Measurements from ENCODE around the gene SYNE1. TPM values are rescaled to one million over a fixed set of nuclear protein-coding genes. Genes with fewer than 3 reads are reported as not detected.
"Not testable (repeated sequence)": the region's sequence is repeated elsewhere in the genome, so short reads cannot be mapped to it uniquely, and the experiment has no call there.

SYNE1 gene
- total and polyA plus RNA-seq, 7 donors: 6.0 to 74.6 (median 16.5) TPM

DNA sequence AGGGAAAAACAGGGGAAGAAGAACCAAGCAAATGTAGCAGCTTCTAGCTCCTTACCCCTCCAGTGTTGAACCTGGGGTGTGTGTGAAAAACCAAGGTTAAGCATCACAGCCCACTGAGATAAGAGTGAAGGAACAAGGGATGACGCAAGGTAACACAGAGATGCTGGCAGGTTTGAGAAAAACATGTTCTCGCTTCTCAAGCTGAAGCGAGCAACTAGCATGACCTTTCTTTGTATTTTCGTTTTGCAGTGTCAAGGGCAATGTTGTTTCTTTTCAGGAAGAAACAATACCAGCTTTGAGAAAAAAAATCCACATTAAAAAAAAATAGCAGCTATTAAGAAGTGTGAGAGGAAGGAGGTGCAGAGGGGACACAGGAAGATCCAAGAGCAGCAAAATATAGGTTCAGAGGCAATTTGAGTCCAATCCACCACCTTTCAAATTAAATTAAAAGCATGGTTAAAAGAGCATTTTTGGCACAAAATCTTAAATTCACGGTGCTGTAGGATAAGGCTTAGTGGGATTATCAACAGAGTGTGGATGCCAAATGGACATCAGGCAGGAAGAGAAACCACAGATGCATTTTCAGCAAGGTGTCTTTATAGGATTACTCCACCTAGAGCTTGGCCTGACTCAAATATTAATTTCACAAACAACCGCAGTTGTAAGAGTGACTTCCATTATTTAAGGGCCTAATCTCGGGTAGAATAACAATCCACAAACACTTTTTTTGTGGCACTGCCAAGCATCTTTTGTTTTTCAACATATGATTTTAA lies 70.9 kb downstream of the SYNE1 start:
- no peak for DNase-seq
- Histone ChIP-seq H3K4me3 (no peak overlapping the region), H3K27ac (no peak overlapping the region), H3K4me1 (no peaks in the 10 kb centered on the region), H3K9me3 (no peaks in the 10 kb centered on the region), H3K36me3 (ENCODE audit: insufficient read depth in 1 of 2, low read depth in 1 of 2) (no peaks in the 10 kb centered on the region), H3K27me3 (ENCODE audit: insufficient read depth in 3 of 3, low read length in 2 of 3) (no peaks in the 10 kb centered on the region)
- TF ChIP-seq, protein P1, sequence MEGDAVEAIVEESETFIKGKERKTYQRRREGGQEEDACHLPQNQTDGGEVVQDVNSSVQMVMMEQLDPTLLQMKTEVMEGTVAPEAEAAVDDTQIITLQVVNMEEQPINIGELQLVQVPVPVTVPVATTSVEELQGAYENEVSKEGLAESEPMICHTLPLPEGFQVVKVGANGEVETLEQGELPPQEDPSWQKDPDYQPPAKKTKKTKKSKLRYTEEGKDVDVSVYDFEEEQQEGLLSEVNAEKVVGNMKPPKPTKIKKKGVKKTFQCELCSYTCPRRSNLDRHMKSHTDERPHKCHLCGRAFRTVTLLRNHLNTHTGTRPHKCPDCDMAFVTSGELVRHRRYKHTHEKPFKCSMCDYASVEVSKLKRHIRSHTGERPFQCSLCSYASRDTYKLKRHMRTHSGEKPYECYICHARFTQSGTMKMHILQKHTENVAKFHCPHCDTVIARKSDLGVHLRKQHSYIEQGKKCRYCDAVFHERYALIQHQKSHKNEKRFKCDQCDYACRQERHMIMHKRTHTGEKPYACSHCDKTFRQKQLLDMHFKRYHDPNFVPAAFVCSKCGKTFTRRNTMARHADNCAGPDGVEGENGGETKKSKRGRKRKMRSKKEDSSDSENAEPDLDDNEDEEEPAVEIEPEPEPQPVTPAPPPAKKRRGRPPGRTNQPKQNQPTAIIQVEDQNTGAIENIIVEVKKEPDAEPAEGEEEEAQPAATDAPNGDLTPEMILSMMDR (IDR thresholded peaks at IDR 0.05): no peak
- no peak for ATAC-seq
- intact Hi-C loops (cut with DNase I): no loop called here
- WGBS, 3 donors: 33 to 38% (median 38%) methylated on average over 7 of the region's 7 CpGs

DNA sequence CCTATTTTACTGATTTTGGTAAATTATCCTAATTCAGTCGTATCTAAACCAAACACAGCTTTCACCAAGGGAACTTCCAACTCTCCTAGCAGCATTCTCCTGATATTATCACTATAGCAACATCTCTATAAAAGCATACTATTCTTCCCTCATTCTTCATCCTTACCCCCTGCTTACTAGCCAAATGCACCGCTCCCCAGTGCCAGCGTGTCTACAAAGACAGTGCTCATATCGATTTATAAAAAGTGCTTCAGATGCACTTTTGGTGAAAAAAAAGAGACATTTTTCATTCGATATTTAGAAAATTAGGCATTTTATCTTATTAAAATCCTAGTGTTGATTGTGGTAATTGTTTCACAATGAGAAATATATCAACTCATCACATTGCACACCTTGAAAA lies 74.0 kb downstream of the SYNE1 start:
- H3K4me3 ChIP-seq: no peak overlapping the region
- ATAC-seq (no peak), DNase-seq (no peak)
- no peaks in the 10 kb centered on the region for H3K9me3 ChIP-seq
- no peaks in the 10 kb centered on the region for H3K36me3 ChIP-seq (ENCODE audit: insufficient read depth in 1 of 2, low read depth in 1 of 2)
- TF ChIP-seq, protein P1 (IDR thresholded peaks at IDR 0.05): no peak
- no peaks in the 10 kb centered on the region for H3K27me3 ChIP-seq (ENCODE audit: insufficient read depth in 3 of 3, low read length in 2 of 3)
- intact Hi-C loops (cut with DNase I): no loop called here
- WGBS, 3 donors: 85 to 89% (median 87%) methylated on average over 5 of the region's 5 CpGs
- H3K27ac ChIP-seq: no peak overlapping the region
- no peaks in the 10 kb centered on the region for H3K4me1 ChIP-seq

DNA sequence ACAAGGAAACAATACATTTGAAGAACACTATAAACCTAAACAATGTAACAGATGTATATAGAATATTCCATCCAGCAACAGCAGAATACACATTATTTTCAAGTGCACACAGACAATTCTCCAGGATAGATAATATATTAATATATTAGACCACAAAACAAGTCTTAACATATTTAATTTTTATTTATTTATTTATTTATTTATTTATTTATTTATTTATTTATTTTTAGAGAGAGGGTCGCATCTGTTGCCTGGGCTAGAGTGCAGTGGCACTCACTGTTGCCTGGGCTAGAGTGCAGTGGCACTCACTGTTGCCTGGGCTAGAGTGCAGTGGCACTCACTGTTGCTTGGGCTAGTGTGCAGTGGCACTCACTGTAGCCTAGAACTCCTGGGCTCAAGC lies 78.4 kb downstream of the SYNE1 start:
- H3K27me3 ChIP-seq (ENCODE audit: insufficient read depth in 3 of 3, low read length in 2 of 3); ATAC-seq; H3K4me1 ChIP-seq; H3K36me3 ChIP-seq (ENCODE audit: insufficient read depth in 1 of 2, low read depth in 1 of 2); H3K9me3 ChIP-seq; H3K27ac ChIP-seq; DNase-seq; H3K4me3 ChIP-seq: not testable (repeated sequence)
- WGBS, 3 donors: 88 to 98% (median 90%) methylated on average over 1 of the region's 1 CpG
- intact Hi-C loops (cut with DNase I): loop anchor here (10.0 kb wide), 3 partner anchors 86 to 386 kb away; no protein-coding TSS in a partner anchor

DNA sequence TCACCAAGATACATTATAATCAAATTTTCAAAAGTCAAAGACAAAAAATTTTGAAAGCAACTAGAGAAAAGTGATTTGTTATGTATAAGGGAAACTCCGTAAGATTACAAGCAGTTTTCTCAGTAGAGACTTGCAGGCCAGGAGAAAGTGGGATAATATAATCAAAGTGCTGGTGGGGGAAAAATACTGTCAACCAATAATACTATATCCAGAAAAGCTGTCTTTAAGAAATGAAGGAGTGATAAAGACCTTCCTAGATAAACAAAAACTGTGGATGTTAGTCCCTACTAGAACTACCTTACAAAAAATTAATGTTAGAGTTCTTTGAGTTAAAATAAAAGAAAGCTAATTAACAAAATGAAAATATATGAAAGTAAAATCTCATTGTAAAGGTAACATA lies 79.7 kb downstream of the SYNE1 start:
- Histone ChIP-seq H3K27ac (no peak overlapping the region), H3K36me3 (ENCODE audit: insufficient read depth in 1 of 2, low read depth in 1 of 2) (no peaks in the 10 kb centered on the region), H3K4me3 (no peak overlapping the region), H3K27me3 (ENCODE audit: insufficient read depth in 3 of 3, low read length in 2 of 3) (no peaks in the 10 kb centered on the region), H3K9me3 (peaks cover 5% of the 10 kb centered on the region), H3K4me1 (no peaks in the 10 kb centered on the region)
- ATAC-seq (no peak), DNase-seq (no peak)
- WGBS, 3 donors: 92 to 96% (median 94%) methylated on average over 1 of the region's 1 CpG
- intact Hi-C loops (cut with DNase I): loop anchor here (10.0 kb wide), 3 partner anchors 87 to 387 kb away; no protein-coding TSS in a partner anchor
- TF ChIP-seq, protein P1 (IDR thresholded peaks at IDR 0.05): no peak

- peaks cover 5% of the 10 kb centered on the region for H3K9me3 ChIP-seq
- no peak for DNase-seq
- no peaks in the 10 kb centered on the region for H3K36me3 ChIP-seq (ENCODE audit: insufficient read depth in 1 of 2, low read depth in 1 of 2)
- TF ChIP-seq, protein P1 (IDR thresholded peaks at IDR 0.05): no peak
- ATAC-seq: no peak
- no peak overlapping the region for H3K27ac ChIP-seq
- no peak overlapping the region for H3K4me3 ChIP-seq
- intact Hi-C loops (cut with DNase I): loop anchor here (5.0 to 10.0 kb wide), 4 partner anchors 90 to 392 kb away; no protein-coding TSS in a partner anchor
- 88 to 90% (median 89%) methylated on average over 1 of the region's 1 CpG for WGBS, 3 donors
- H3K27me3 ChIP-seq (ENCODE audit: insufficient read depth in 3 of 3, low read length in 2 of 3): no peaks in the 10 kb centered on the region
- no peaks in the 10 kb centered on the region for H3K4me1 ChIP-seq
Measured at GRCh38 chr6:152554851-152555250, 82.3 kb downstream of the SYNE1 start.
